ENCODE data around the gene ODAD4. TPM values are rescaled to one million over a fixed set of nuclear protein-coding genes. Genes with fewer than 3 reads are reported as not detected.
A peak's percentile ranks its signal among the peaks of the same experiment; 100 is the strongest.

The ODAD4 gene
- total RNA-seq, 1 donor from 2014 or later, result under 0.01 TPM

- DNase-seq (ENCODE audit: low read depth in 2 of 2), result no peak
Observed at GRCh38 chr17:41971721-41972523, 41.5 kb downstream of the ODAD4 start.

- peak; percentile 28 to 62 for DNase-seq (ENCODE audit: low read depth in 2 of 2)
Observed at GRCh38 chr17:41972571-41973407, 42.4 kb downstream of the ODAD4 start.

- no peak for DNase-seq (ENCODE audit: low read depth in 2 of 2)
Observed at GRCh38 chr17:41973408-41973811, 43.0 kb downstream of the ODAD4 start.

- no peak for DNase-seq (ENCODE audit: low read depth in 2 of 2)
Observed at GRCh38 chr17:41974031-41974430, 43.6 kb downstream of the ODAD4 start.

GRCh38 chr17:41974658-41975057 is 44.2 kb downstream of the ODAD4 start:
- no peak for DNase-seq (ENCODE audit: low read depth in 2 of 2)

GRCh38 chr17:41975099-41976083 is 45.0 kb downstream of the ODAD4 start:
- DNase-seq (ENCODE audit: low read depth in 2 of 2), result no peak

GRCh38 chr17:41976142-41976768 is 45.8 kb downstream of the ODAD4 start:
- DNase-seq (ENCODE audit: low read depth in 2 of 2), result no peak

GRCh38 chr17:41977991-41978390 is 47.6 kb downstream of the ODAD4 start:
- no peak for DNase-seq (ENCODE audit: low read depth in 2 of 2)

- DNase-seq (ENCODE audit: low read depth in 2 of 2), result peak in 1 of 2 donors; percentile 24
Observed at GRCh38 chr17:41982026-41982760, 51.8 kb downstream of the ODAD4 start.

- DNase-seq (ENCODE audit: low read depth in 2 of 2), result no peak
Observed at GRCh38 chr17:41984454-41984853, 54.0 kb downstream of the ODAD4 start.

GRCh38 chr17:41985919-41986318 is 55.5 kb downstream of the ODAD4 start:
- no peak for DNase-seq (ENCODE audit: low read depth in 2 of 2)

GRCh38 chr17:41986634-41987033 is 56.2 kb downstream of the ODAD4 start:
- DNase-seq (ENCODE audit: low read depth in 2 of 2), result no peak

- no peak for DNase-seq (ENCODE audit: low read depth in 2 of 2)
Observed at GRCh38 chr17:41987642-41988041, 57.2 kb downstream of the ODAD4 start.

GRCh38 chr17:41988418-41988817 is 58.0 kb downstream of the ODAD4 start:
- no peak for DNase-seq (ENCODE audit: low read depth in 2 of 2)

- no peak for DNase-seq (ENCODE audit: low read depth in 2 of 2)
Observed at GRCh38 chr17:41989702-41990419, 59.4 kb downstream of the ODAD4 start.

GRCh38 chr17:41992576-41992975 is 62.2 kb downstream of the ODAD4 start:
- DNase-seq (ENCODE audit: low read depth in 2 of 2), result no peak

- DNase-seq (ENCODE audit: low read depth in 2 of 2), result no peak
Observed at GRCh38 chr17:41996855-41997164, 66.4 kb downstream of the ODAD4 start.

GRCh38 chr17:41998497-41998896 is 68.1 kb downstream of the ODAD4 start:
- DNase-seq (ENCODE audit: low read depth in 2 of 2), result no peak

GRCh38 chr17:42000413-42001133 is 70.2 kb downstream of the ODAD4 start:
- DNase-seq (ENCODE audit: low read depth in 2 of 2), result peak in 1 of 2 donors; percentile 26
